Neural cell (in vitro differentiated cells): ENCODE results near the gene ANKRD28. TPM values are rescaled to one million over a fixed set of nuclear protein-coding genes. Genes with fewer than 3 reads are reported as not detected.

Experiments
- H2AFZ ChIP-seq: fragments of 200-600, 300-800 bp; sonication (generic), shearing (Covaris generic); 2 replicates; pipeline ENCODE4 v1.6.0; 2014; ENCODE audit warnings: low read depth, mild to moderate bottlenecking, antibody characterized with exemption, low read length, moderate library complexity
- H3F3A ChIP-seq: fragments of 200-600 bp; shearing (Covaris generic); 2 replicates; pipeline ENCODE4 v1.6.1; 2016; ENCODE audit warnings: mild to moderate bottlenecking, moderate library complexity, mixed read lengths, antibody characterized with exemption, low read length; ENCODE audit not compliant: insufficient read depth, poor library complexity, severe bottlenecking
- H3K27ac ChIP-seq: fragments of 200-600, 300-800 bp; sonication (generic), shearing (Covaris generic); 2 replicates; pipeline ENCODE4 v1.5.1; 2014; ENCODE audit warnings: mild to moderate bottlenecking, low read length, moderate library complexity
- H3K27me3 ChIP-seq: fragments of 300-800, 200-600 bp; sonication (generic), shearing (Covaris generic); 2 replicates; pipeline ENCODE4 v1.6.0; 2014; ENCODE audit warnings: mild to moderate bottlenecking, low read depth, low read length, moderate library complexity; ENCODE audit not compliant: insufficient read depth
- H3K36me3 ChIP-seq: fragments of 300-800, 200-600 bp; sonication (generic), shearing (Covaris generic); 2 replicates; pipeline ENCODE4 v1.5.1; 2014; ENCODE audit warnings: mild to moderate bottlenecking, antibody characterized with exemption, low read length, moderate library complexity; ENCODE audit not compliant: insufficient read depth
- H3K4me2 ChIP-seq: fragments of 300-800, 200-600 bp; sonication (generic), shearing (Covaris generic); 2 replicates; pipeline ENCODE4 v1.6.0; 2014; ENCODE audit warnings: mild to moderate bottlenecking, low read length
- H3K4me3 ChIP-seq: fragments of 300-800, 200-600 bp; sonication (generic), shearing (Covaris generic); 2 replicates; pipeline ENCODE4 v1.5.1; 2014; ENCODE audit warnings: mild to moderate bottlenecking, low read length, moderate library complexity
- H3K79me2 ChIP-seq: fragments of 200-600 bp; shearing (Covaris generic); replicated peaks from 2 replicates; pipeline ENCODE4 v1.6.0; 2014; ENCODE audit warnings: mild to moderate bottlenecking, low read length, moderate library complexity; ENCODE audit not compliant: insufficient read depth
- H3K9ac ChIP-seq: fragments of 300-800, 200-600 bp; sonication (generic), shearing (Covaris generic); 2 replicates; pipeline ENCODE4 v1.6.1; 2016; ENCODE audit warnings: mild to moderate bottlenecking, low read length, mixed read lengths
- H3K9me2 ChIP-seq: fragments of 200-600 bp; shearing (Covaris generic); 2 replicates; pipeline ENCODE4 v1.6.1; 2016; ENCODE audit warnings: mild to moderate bottlenecking, low read length, mixed read lengths; ENCODE audit not compliant: insufficient read depth
- H3K9me3 ChIP-seq: fragments of 200-600, 300-800 bp; sonication (generic), shearing (Covaris generic); 2 replicates; pipeline ENCODE4 v1.6.1; 2016; ENCODE audit warnings: mild to moderate bottlenecking, mixed run types, low read length, moderate library complexity, mixed read lengths
- H4K20me1 ChIP-seq: fragments of 200-600 bp; shearing (Covaris generic); 2 replicates; pipeline ENCODE4 v1.6.1; 2016; ENCODE audit warnings: mild to moderate bottlenecking, mixed run types; ENCODE audit not compliant: insufficient read depth
- CTCF ChIP-seq: fragments of 450-650 bp; IDR thresholded peaks from 2 replicates; pipeline ENCODE4 v1.5.1; 2014; ENCODE audit warnings: antibody characterized with exemption, mild to moderate bottlenecking, moderate library complexity; ENCODE audit not compliant: poor library complexity, severe bottlenecking
- EP300 ChIP-seq: fragments of 450-650 bp; conservative IDR thresholded peaks from 2 replicates; pipeline ENCODE4 v1.6.1; 2014; ENCODE audit warnings: antibody characterized with exemption, mild to moderate bottlenecking, moderate library complexity; ENCODE audit not compliant: poor library complexity, severe bottlenecking
- MXI1 ChIP-seq: fragments of 450-650 bp; conservative IDR thresholded peaks from 2 replicates; pipeline ENCODE4 v1.6.1; 2014; ENCODE audit warnings: antibody characterized with exemption, mild to moderate bottlenecking; ENCODE audit not compliant: poor library complexity, severe bottlenecking
- POLR2AphosphoS5 ChIP-seq: IDR thresholded peaks from 2 replicates; pipeline ENCODE4 v1.6.1; 2012
- RAD21 ChIP-seq: fragments of 450-650 bp; conservative IDR thresholded peaks from 2 replicates; pipeline ENCODE4 v1.6.1; 2014; ENCODE audit warnings: antibody characterized with exemption, mild to moderate bottlenecking, moderate library complexity
- SMC3 ChIP-seq: fragments of 450-650 bp; conservative IDR thresholded peaks from 2 replicates; pipeline ENCODE4 v1.6.1; 2014; ENCODE audit warnings: antibody characterized with exemption, mild to moderate bottlenecking, moderate library complexity; ENCODE audit not compliant: poor library complexity
- TAF1 ChIP-seq: IDR thresholded peaks from 2 replicates; pipeline ENCODE4 v1.6.1; 2012; ENCODE audit warnings: low read depth
- polyA plus RNA-seq: library from polyadenylated mRNA; depleted of rRNA; stranded (reverse); fragments of >200 nt; gene quantifications from 2 replicates; pipeline ENCODE4 v1.2.3, GENCODE V29; 2014

ANKRD28 gene
- polyA plus RNA-seq, 1 donor from 2014 or later, result 101 TPM

GRCh38 chr3:15757824-15758223, 40.0 kb downstream of the ANKRD28 start:
- Histone ChIP-seq H3K9ac (no peak overlapping the region), H3K27ac (no peak overlapping the region), H2AFZ (no peak overlapping the region), H3K9me2 (no peaks in the 10 kb centered on the region), H3K9me3 (no peaks in the 10 kb centered on the region), H3K27me3 (no peaks in the 10 kb centered on the region), H3F3A (no peaks in the 10 kb centered on the region), H3K36me3 (no peaks in the 10 kb centered on the region), H3K4me3 (no peak overlapping the region), H3K4me2 (no peak overlapping the region), H4K20me1 (no peaks in the 10 kb centered on the region), H3K79me2 (no peaks in the 10 kb centered on the region)
- TF ChIP-seq TAF1 (no peak), SMC3 (no peak), POLR2AphosphoS5 (no peak), MXI1 (no peak), EP300 (no peak), RAD21 (no peak)

- Histone ChIP-seq H3K4me2 (no peak overlapping the region), H3K27me3 (no peaks in the 10 kb centered on the region), H3K79me2 (no peaks in the 10 kb centered on the region)
Measured at GRCh38 chr3:15756505-15756904, 41.3 kb downstream of the ANKRD28 start.

GRCh38 chr3:15755780-15756179, 42.0 kb downstream of the ANKRD28 start:
- no peak overlapping the region for H3K4me2 ChIP-seq
- no peak overlapping the region for H3K27ac ChIP-seq
- no peaks in the 10 kb centered on the region for H4K20me1 ChIP-seq
- H3K9me2 ChIP-seq, result no peaks in the 10 kb centered on the region
- no peaks in the 10 kb centered on the region for H3K79me2 ChIP-seq
- no peak overlapping the region for H3K4me3 ChIP-seq
- no peak overlapping the region for H3K9ac ChIP-seq
- no peaks in the 10 kb centered on the region for H3K9me3 ChIP-seq
- no peaks in the 10 kb centered on the region for H3K36me3 ChIP-seq
- H3K27me3 ChIP-seq, result no peaks in the 10 kb centered on the region
- TF ChIP-seq MXI1 (no peak), SMC3 (no peak), CTCF (no peak), RAD21 (no peak)
- no peak overlapping the region for H2AFZ ChIP-seq
- H3F3A ChIP-seq, result no peaks in the 10 kb centered on the region

More at GRCh38 chr3:15756505-15756904, 41.3 kb downstream of the ANKRD28 start:
- no peaks in the 10 kb centered on the region for H3K9me3 ChIP-seq
- TF ChIP-seq CTCF, result no peak
- H2AFZ ChIP-seq, result no peak overlapping the region
- H3K27ac ChIP-seq, result no peak overlapping the region
- no peaks in the 10 kb centered on the region for H3F3A ChIP-seq
- H3K9me2 ChIP-seq, result no peaks in the 10 kb centered on the region
- no peaks in the 10 kb centered on the region for H3K36me3 ChIP-seq
- H4K20me1 ChIP-seq, result no peaks in the 10 kb centered on the region
- no peak overlapping the region for H3K9ac ChIP-seq
- no peak overlapping the region for H3K4me3 ChIP-seq
